Panc1 (cell line): ENCODE results near the gene SLC36A3. TPM values are rescaled to one million over a fixed set of nuclear protein-coding genes. Genes with fewer than 3 reads are reported as not detected.
"Not testable (repeated sequence)": the region's sequence is repeated elsewhere in the genome, so short reads cannot be mapped to it uniquely, and the experiment has no call there.

ENCODE experiments used
- ATAC-seq: fragments of 200-7000 bp; cut with Tn5 transposase; 2 replicates; pipeline ENCODE4 v1.9.1; 2020; ENCODE audit warnings: mild to moderate bottlenecking, moderate library complexity
- BruUV-seq: library from RNA; stranded (reverse); fragments of 400-500 nt; replicated peaks from 2 replicates; lab custom pipeline; 2021; lab: Mats Ljungman, UMichigan
- CTCF ChIA-PET: fragments of 300-600 bp; sonication (Branson Sonifier 250); formaldehyde crosslinking; loops from one replicate; lab custom pipeline; 2022; ENCODE audit warnings: antibody characterized with exemption; lab: Charles Lee
- POLR2A ChIA-PET: fragments of 300-600 bp; sonication (Branson Sonifier 250); formaldehyde crosslinking; loops from one replicate; lab custom pipeline; 2022; ENCODE audit warnings: antibody characterized with exemption; lab: Charles Lee
- DNase-seq: peaks from one replicate; pipeline ENCODE4 v3.0.0-alpha.2; 2010; ENCODE audit warnings: low read depth, low spot score
- H3K27ac ChIP-seq: 2 replicates; pipeline ENCODE4 v1.5.1; 2011; ENCODE audit warnings: mild to moderate bottlenecking, low read length, inconsistent platforms
- H3K27me3 ChIP-seq: fragments of 200-500 bp; sonication (Bioruptor generic); 2 replicates; pipeline ENCODE4 v1.6.0; 2014; ENCODE audit warnings: low read length, inconsistent platforms; ENCODE audit not compliant: control insufficient read depth, insufficient read depth
- H3K36me3 ChIP-seq: fragments of 200-500 bp; sonication (Bioruptor generic); 2 replicates; pipeline ENCODE4 v1.5.1; 2014; ENCODE audit warnings: inconsistent platforms, mild to moderate bottlenecking, low read length, moderate library complexity; ENCODE audit not compliant: control insufficient read depth, insufficient read depth
- H3K4me1 ChIP-seq: 2 replicates; pipeline ENCODE4 v1.5.1; 2011; ENCODE audit warnings: inconsistent platforms, mild to moderate bottlenecking, low read length, moderate library complexity; ENCODE audit not compliant: control insufficient read depth, insufficient read depth
- H3K4me3 ChIP-seq, 2 experiments: 2 replicates each; pipeline ENCODE4 v1.5.1; 2011 to 2012; ENCODE audit warnings: low read depth in 2 of 2, low read length in 2 of 2, mild to moderate bottlenecking in 2 of 2, inconsistent platforms in 1 of 2, moderate library complexity in 1 of 2
- H3K9me3 ChIP-seq: fragments of 200-500 bp; sonication (Bioruptor generic); 2 replicates; pipeline ENCODE4 v1.5.1; 2014; ENCODE audit warnings: low read depth, mild to moderate bottlenecking, inconsistent platforms, low read length, moderate library complexity; ENCODE audit not compliant: control insufficient read depth, insufficient read depth
- CTCF ChIP-seq: fragments of 450-650 bp; IDR thresholded peaks from 2 replicates; pipeline ENCODE4 v1.5.1; 2017; ENCODE audit warnings: mild to moderate bottlenecking
- POLR2AphosphoS5 ChIP-seq: IDR thresholded peaks from 2 replicates; pipeline ENCODE4 v1.6.1; 2012; ENCODE audit warnings: mild to moderate bottlenecking, low read depth, low read length, moderate library complexity
- REST ChIP-seq, 2 experiments: IDR thresholded peaks; 2 replicates each; pipeline ENCODE4 v1.6.1; 2011 to 2012; ENCODE audit warnings: low read depth in 2 of 2, control low read depth in 1 of 2, low read length in 1 of 2, mild to moderate bottlenecking in 1 of 2, moderate library complexity in 1 of 2; ENCODE audit not compliant: insufficient read depth in 1 of 2
- SIN3A ChIP-seq: IDR thresholded peaks from 2 replicates; pipeline ENCODE4 v1.6.1; 2012; ENCODE audit warnings: low read depth, mild to moderate bottlenecking, low read length, moderate library complexity, borderline replicate concordance; ENCODE audit not compliant: insufficient read depth
- TCF7L2 ChIP-seq: IDR thresholded peaks from 2 replicates; pipeline ENCODE4 v1.6.1; 2011; ENCODE audit warnings: mild to moderate bottlenecking, low read depth, low read length, inconsistent platforms
- in situ Hi-C: cut with HindIII; loops from 2 replicates; pipeline ENCODE4 v1.10.0; 2016; ENCODE audit warnings: low sequenced_read_pairs, low pct_unique_long_range_greater_than_20kb
- intact Hi-C: fragments of 100-400 bp; cut with micrococcal nuclease; formaldehyde crosslinking; loops from one replicate; pipeline ENCODE4 v1.10.0; 2022; ENCODE audit not compliant: unreplicated experiment
- total RNA-seq: library from RNA; stranded (reverse); gene quantifications from one replicate; pipeline ENCODE4 v1.2.1, GENCODE V29; 2021; ENCODE audit not compliant: unreplicated experiment

SLC36A3 gene
- total RNA-seq, 1 experiment from 2014 or later: not detected

GRCh38 chr5:151243127-151243526 is 60.4 kb downstream of the SLC36A3 start:
- Histone ChIP-seq H3K27ac (no peak overlapping the region), H3K4me1 (no peaks in the 10 kb centered on the region), H3K36me3 (no peaks in the 10 kb centered on the region), H3K9me3 (no peaks in the 10 kb centered on the region), H3K27me3 (no peaks in the 10 kb centered on the region; the same call in 1 of the 2 replicates), H3K4me3 (no peak overlapping the region)
- CTCF ChIA-PET: no interaction called here
- ATAC-seq (no peak), DNase-seq (no peak)
- TF ChIP-seq REST (IDR thresholded peaks at IDR 0.05; ENCODE audit: insufficient read depth in 1 of 2, low read depth in 2 of 2, low read length in 1 of 2) (no peak), CTCF (no peak), POLR2AphosphoS5 (no peak), TCF7L2 (no peak), SIN3A (no peak)
- no TSS peak for BruUV-seq
- in situ Hi-C loops: no loop called here
- intact Hi-C loops: no loop called here
- POLR2A ChIA-PET: no interaction called here

DNA sequence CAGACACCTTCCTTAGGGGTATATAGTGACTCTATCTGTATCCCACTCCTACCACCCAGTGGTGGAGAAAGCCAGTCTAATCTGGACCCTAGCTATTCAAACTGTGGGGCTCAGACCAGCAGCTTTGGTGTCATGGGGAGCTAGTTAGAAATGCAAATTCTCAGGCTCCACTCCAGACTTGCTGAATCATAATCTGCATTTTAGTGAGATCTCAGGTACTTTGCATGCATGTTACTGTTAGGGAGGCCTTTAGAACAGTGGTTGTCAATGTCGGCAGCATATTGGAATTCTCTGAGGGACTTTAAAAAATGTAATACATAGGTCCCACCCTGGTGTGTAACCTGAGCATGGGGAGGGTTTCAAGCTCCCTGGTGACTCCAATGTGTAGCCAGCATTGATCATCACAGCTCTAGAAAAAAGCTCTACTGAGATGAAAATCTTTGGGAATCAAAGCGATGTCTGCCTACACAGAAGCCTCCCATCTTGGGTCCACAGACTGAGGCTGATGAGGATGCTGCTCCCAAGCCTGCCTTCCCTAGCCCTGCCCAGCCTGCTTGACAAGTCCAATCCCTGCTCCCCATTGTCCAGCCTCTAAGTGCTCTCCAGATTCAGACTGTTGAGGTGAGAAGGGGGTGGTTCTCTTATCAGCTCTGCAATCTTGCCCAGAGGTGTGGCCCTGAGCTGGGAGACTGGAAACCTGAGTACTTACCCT is 62.5 kb downstream of the SLC36A3 start:
- Histone ChIP-seq H3K4me1 (no peaks in the 10 kb centered on the region), H3K27me3 (no peaks in the 10 kb centered on the region), H3K9me3 (no peaks in the 10 kb centered on the region), H3K4me3 (no peak overlapping the region), H3K27ac (no peak overlapping the region), H3K36me3 (no peaks in the 10 kb centered on the region)
- DNase-seq (no peak), ATAC-seq (no peak)
- intact Hi-C loops: no loop called here
- ChIA-PET CTCF (no interaction called here), POLR2A (no interaction called here)
- no TSS peak for BruUV-seq
- no peak for TF ChIP-seq REST (IDR thresholded peaks at IDR 0.05; ENCODE audit: insufficient read depth in 1 of 2, low read depth in 2 of 2, low read length in 1 of 2)
- no peak for TF ChIP-seq CTCF
- TF ChIP-seq TCF7L2: no peak
- TF ChIP-seq POLR2AphosphoS5: no peak
- TF ChIP-seq SIN3A: no peak
- in situ Hi-C loops: no loop called here

DNA sequence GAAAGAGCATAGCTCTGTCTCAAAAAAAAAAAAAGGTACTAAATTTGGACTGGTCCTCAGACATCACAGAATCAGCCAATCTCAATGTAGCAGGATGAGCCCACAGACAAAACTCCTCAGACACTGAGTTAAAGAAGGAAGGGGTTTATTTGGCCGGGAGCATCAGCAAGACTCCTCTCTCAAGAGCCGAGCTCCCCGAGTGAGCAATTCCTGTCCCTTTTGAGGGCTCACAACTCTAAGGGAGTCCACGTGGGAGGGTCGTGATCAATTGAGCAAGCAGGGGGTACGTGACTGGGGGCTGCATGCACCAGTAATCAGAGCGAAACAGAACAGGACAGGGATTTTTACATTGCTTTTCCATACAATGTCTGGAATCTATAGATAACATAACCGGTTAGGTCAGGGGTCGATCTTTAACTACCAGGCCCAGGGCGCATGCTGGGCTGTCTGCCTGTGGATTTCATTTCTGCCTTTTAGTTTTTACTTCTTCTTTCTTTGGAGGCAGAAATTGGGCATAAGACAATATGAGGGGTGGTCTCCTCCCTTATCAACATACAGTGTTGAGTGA is 63.2 kb downstream of the SLC36A3 start:
- H3K9me3 ChIP-seq, BruUV-seq, POLR2A ChIA-PET, in situ Hi-C loops, ATAC-seq, H3K4me3 ChIP-seq, intact Hi-C loops, DNase-seq, H3K36me3 ChIP-seq, H3K27ac ChIP-seq, H3K4me1 ChIP-seq, H3K27me3 ChIP-seq: not testable (repeated sequence)
- CTCF ChIA-PET: interaction anchor here (0.6 kb wide), 1 partner anchor 12 kb away, joined by 7 read pairs; no protein-coding TSS in a partner anchor
